Measurements from ENCODE around the gene PRX. TPM values are rescaled to one million over a fixed set of nuclear protein-coding genes. Genes with fewer than 3 reads are reported as not detected.
"Not testable (repeated sequence)": the region's sequence is repeated elsewhere in the genome, so short reads cannot be mapped to it uniquely, and the experiment has no call there.

The PRX gene, protein sequence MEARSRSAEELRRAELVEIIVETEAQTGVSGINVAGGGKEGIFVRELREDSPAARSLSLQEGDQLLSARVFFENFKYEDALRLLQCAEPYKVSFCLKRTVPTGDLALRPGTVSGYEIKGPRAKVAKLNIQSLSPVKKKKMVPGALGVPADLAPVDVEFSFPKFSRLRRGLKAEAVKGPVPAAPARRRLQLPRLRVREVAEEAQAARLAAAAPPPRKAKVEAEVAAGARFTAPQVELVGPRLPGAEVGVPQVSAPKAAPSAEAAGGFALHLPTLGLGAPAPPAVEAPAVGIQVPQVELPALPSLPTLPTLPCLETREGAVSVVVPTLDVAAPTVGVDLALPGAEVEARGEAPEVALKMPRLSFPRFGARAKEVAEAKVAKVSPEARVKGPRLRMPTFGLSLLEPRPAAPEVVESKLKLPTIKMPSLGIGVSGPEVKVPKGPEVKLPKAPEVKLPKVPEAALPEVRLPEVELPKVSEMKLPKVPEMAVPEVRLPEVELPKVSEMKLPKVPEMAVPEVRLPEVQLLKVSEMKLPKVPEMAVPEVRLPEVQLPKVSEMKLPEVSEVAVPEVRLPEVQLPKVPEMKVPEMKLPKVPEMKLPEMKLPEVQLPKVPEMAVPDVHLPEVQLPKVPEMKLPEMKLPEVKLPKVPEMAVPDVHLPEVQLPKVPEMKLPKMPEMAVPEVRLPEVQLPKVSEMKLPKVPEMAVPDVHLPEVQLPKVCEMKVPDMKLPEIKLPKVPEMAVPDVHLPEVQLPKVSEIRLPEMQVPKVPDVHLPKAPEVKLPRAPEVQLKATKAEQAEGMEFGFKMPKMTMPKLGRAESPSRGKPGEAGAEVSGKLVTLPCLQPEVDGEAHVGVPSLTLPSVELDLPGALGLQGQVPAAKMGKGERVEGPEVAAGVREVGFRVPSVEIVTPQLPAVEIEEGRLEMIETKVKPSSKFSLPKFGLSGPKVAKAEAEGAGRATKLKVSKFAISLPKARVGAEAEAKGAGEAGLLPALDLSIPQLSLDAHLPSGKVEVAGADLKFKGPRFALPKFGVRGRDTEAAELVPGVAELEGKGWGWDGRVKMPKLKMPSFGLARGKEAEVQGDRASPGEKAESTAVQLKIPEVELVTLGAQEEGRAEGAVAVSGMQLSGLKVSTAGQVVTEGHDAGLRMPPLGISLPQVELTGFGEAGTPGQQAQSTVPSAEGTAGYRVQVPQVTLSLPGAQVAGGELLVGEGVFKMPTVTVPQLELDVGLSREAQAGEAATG (N-terminal part only)
- 1 to 10 TPM in 11 of 12 donors, not detected in 1; 5.1 to 9.6 (median 6.3) TPM for polyA plus RNA-seq (ENCODE audit: insufficient read length in 12 of 12)
- long read RNA-seq, donor 1, full-length matches to known transcripts = 2 of 2 reads
- long read RNA-seq, donor 1, partial matches to known transcripts = 0 of 2 reads
- long read RNA-seq, donor 1, other reads (novel, unspliced or antisense) = 0 of 2 reads
- long read RNA-seq, donor 2 = 0 reads
- long read RNA-seq, donor 3, full-length matches to known transcripts = 1 of 1 reads
- long read RNA-seq, donor 3, partial matches to known transcripts = 0 of 1 reads
- long read RNA-seq, donor 3, other reads (novel, unspliced or antisense) = 0 of 1 reads
- long read RNA-seq, donor 4, partial matches to known transcripts = 47 of 47 reads
- long read RNA-seq, donor 4, other reads (novel, unspliced or antisense) = 0 of 47 reads
- long read RNA-seq, donor 5, full-length matches to known transcripts = 2 of 2 reads
- long read RNA-seq, donor 5, partial matches to known transcripts = 0 of 2 reads
- long read RNA-seq, donor 5, other reads (novel, unspliced or antisense) = 0 of 2 reads
- long read RNA-seq, donor 6 = 0 reads
- long read RNA-seq, donor 7 = 0 reads
- long read RNA-seq, donor 8 = 0 reads
- long read RNA-seq, donor 9 = 0 reads
- long read RNA-seq, donor 10 = 0 reads
- long read RNA-seq, donor 11 = 0 reads

DNA sequence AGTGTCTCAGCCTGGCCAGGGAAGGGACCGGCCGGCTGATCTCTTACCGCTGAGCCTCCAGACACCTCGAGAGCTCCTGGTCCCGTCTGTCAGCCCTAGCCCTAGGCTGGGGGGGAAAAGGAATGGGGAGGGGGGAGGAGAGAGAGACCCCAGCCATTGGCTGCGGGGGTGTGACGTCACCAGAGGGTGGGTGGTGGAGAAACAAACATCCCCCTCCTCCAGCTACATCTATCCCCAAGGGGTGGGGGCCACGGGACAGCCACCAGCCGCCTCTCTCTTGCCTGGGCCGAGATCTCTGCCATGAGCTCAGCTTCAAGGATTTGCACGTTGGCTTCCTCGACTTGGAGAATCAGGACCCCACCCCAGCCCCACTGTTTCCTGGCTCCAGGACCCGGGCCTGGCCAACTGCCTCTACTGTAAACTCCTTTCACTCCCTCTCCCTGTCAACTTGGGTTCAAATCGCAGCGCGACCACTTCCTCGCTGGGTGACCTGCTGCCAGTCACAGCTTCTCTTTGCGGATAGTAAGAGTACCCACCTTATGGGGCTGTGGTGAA lies at the start of gene PRX:
TSS of gene PRX (minus strand) at position 88 of the 555 bp plus-strand sequence. CDS start 5,446 bp downstream, outside the sequence.
- DNase-seq = peak; percentile 51

DNA sequence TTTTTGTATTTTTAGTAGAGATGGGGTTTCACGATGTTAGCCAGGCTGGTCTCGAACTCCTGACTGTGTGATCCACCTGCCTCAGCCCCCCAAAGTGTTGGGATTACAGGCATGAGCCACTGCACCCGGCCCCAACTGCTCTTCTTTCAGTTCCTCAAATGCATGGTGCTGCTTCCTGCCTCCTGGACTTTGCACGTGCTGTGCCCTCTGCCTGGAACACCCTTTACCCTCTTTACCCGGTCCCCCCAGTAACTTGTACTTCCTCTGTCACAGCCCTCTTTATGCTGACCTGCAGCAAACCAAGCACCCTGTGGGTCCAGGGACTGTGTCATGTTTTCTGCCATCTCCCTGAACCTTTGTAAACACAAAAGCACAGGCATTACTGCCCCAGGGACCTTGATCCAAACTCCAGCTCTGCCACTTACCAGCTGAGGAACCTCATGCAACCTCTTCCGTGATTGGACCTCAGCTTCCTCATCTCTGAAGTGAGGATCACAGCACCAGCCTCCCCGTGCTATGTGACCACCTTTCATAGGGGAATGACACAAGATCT lies 48.6 kb upstream of the PRX start:
- DNase-seq = no peak

DNA sequence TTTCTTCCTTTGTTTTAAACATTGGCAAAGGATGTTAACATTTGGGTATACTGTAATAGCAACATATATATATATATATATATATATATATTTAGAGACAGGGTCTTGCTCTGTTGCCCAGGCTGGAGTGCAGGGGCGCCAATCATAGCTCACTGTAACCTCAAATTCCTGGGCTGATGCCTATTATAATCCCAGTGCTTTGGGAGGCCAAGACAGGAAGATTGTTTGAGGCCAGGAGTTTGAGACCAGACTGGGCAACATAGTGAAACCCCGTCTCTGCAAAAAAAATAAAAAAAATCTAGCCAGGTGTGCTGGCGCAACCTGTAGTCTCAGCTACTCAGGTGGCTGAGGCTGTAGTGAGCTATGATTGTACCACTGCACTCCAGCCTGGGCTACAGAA lies 47.0 kb upstream of the PRX start:
- DNase-seq = no peak

DNA sequence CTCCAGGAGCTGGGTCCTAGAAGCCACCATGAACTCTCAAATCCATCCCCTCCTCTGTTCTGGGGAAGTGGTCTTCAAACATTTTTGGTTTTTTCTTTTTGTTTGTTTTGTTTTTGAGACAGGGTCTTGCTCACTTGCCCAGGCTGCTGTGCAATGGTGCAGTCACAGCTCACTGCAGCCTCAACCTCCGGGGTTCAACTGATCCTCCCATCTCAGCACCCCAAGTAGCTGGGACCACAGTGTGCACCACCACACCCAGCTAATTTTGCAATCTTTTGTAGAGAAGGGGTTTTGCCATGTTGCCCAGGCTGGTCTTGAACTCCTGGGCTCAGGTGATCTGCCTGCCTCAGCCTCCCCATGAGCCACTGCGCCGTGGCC lies 45.4 kb upstream of the PRX start:
- DNase-seq = no peak

DNA sequence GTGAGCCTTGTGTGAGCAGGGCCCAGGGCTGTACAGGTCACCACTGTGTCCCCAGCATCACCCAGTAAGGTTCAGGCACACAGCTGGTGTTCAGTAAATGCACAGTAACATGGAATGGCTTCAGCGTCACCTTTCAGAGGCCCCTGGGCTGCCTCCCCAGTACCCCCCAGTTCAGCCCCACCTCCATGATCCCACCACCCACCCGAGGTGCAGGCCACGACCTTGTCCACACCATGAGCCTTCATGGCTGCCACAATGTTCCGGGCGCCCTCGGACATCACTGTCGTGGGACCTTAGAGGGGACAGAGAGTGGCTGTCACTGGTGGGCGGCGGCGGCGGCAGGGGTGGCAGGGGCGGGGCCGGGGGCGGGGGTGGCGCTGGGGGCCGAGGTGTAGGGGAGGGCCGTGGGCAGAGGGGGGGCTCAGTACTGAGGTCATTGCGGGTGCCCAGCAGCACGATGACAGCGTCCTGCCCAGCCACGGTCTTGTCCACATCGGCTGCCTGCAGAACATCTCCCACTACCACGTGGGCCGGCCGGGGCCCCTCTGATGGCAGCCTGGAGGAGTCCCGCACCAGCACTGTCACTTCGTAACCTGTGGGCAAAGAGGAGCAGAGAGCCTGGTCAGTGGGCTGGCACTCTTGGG lies 44.9 kb upstream of the PRX start:
- no peak for DNase-seq

DNA sequence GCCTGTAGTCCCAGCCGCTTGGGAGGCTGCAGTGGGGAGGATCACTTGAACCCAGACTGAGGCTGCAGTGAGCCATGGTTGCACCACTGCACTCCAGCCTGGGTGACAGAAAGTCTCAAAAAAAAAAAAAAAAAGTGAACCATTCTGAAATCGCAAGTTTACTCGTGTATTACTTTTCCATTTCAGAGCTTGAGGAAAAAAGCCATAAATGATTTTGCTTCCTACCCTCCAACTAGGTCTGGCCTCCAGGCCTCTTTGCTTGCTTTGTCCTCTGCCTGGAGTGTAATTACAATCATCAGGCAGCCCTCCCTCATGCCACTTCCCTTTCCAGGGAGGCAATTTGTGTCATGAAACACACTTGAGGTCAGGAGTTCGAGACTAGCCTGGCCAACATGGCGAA lies 43.9 kb upstream of the PRX start:
- no peak for DNase-seq

DNA sequence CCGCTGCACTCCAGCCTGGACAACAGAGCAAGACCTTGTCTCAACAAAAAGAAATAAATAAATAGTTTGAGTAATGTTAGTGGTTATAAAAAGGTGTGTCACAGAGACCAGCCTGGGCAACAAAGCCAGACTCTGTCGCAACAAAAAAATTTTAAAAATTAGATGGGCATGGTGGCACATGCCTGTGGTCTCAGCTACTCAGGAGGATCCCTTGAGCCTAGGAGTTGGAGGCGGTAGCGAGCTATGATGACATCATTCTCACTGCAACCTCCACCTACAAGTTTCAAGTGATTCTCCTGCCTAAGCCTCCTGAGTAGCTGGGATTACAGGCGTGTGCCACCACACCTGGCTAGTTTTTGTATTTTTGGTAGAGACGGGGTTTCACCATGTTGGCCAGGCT lies 40.8 kb upstream of the PRX start:
- not testable (repeated sequence) for DNase-seq

DNA sequence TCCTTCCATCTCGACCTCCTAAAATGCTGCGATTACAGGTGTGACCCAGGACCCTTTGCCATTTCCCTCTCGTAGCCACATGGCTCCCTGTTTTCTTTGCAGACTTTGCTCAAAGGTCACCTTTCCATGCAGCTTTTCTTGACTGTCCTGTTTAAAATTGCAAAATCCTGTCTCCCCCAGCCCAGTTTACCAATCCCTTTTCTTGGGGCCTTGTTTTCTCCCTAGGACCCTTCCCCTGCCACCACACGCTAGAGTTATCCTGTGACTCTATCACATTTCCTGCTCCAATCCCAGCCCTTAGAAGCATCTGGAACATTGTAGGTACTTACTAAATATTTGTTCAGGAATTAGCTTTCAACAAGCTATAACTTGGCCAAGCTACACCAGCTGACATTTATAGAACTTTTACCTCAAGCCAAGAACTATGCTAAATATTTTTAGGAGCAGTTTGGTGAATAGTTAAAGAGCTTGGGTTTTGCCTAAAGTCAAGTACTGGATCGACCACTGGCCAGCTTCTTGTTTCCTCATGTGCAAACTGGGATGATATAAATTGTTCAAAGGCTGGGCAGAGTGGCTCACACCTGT lies 40.1 kb upstream of the PRX start:
- DNase-seq = no peak

DNA sequence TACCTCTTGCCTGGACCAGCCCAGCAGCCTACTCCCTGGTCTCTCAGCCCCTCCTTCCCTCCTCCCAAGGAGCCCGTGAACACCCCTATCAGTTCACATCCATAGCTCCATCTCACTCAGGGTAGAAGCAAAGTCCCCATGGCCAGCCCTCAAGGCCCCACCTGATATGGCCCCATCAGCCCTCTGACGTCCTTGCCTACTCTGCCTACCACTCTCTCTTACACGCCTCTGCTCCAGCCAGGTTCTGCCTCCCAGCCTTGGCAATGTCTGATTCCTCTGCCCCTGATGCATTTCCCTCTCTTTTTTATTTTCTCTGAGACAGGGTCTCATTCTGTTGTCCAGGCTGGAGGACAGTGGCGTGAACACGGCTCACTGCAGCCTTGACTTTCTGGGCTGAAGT lies 38.8 kb upstream of the PRX start:
- DNase-seq = no peak

DNA sequence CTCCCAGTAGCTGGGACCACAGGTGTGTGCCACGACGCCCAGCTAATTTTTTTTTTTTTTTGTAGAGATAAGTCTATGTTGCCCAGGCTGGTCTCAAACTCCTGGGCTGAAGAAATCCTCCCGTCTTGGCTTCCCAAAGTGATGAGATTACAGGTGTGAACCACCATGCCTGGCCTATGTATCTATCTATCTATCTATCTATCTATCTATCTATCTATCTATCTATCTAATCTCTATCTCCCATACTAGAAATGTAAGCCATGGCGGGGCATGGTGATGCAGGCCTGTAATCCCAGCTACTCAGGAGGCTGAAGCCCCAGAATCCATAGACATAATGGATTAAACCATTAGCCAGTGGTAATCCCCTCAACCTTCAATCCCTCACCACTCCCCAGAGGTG lies 37.5 kb upstream of the PRX start:
- DNase-seq = no peak

DNA sequence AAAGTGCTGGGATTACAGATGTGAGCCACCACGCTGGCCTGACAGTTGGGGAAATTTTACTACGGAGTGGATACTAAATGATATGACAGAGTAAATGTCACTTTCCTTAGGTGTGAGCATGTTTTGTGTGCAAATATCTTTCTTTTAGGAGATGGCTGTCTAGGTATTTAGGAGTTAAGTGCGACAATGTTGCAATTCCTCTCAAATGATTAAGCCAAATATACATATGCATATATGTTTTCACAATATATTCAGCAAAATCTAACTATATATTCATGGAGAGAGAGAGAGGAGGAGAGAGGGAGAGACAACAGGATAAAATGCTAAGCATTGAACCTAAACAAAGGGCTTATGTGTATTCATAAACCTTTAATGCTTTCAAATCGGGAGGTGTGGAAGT lies 36.3 kb upstream of the PRX start:
- DNase-seq = no peak

DNA sequence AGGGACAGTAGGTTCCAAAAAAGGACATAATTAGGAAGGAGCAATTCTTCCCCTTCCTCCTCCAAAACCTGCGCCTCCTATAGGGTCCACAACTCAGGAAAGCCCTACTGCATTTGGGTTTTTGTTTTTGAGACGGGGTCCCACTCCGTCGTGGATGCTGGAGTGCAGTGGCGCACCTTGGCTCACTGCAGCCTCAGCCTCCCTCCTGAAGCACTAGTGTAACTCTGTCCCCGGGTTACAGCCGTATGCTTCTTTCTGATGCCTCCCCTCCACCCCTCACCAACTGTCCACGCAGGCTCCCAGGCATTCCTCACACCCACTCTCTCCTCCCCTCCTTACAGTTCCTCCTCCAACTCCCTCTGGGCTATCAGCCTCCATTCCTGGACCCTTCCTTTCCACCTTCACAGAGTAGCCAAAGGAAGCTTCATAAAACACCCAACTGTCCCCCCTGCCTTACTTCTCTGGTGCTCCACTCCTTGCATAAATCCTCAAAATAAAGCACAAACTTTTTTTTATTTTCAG lies 33.1 kb upstream of the PRX start:
- DNase-seq = no peak

DNA sequence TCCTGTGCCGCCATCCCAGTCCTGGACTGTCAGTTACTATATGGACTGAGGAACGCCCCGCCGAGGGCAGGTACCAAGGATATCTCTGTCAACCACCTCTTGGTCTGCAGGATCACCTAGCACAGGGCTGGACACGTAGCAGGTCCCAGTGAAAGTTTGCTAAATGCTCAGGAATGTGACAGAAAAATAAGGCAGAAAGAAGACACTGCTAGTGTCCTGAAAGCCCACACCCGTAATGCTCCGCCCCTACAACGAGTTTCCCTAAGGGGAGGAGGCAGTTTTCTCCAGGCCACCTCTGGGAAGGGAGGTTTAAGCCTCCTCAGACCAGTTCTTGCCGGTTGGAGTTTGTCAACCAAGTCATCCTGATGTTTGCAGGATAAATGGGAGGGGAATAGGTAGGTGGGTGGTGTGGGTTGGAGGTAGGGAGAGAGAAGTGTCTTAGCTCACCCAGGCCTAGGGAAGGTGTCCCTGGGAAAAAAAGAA lies 32.6 kb upstream of the PRX start:
- no peak for DNase-seq

DNA sequence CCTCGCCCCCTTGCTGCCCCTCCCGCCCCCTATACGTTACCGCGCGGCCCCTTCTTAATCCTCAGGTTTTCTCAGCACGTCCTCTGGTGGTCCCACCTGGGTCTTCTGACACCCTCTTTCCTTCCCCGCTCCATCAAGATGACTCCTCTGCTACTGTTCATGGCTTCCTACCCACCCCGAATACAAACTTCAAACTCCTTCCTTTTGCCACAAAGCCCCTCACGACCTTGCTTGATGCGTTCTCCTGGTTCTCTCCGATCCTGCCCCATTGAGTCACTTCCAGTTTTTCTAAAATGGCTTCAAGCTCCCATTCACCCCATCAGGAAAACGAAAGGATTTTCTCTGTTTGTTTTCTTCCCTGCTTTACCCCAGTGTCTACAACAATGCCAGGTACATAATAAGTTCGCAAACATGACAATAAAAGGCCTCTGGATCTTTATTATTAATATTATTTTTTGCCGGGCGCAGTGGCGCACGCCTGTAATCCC lies 31.7 kb upstream of the PRX start:
- no peak for DNase-seq

DNA sequence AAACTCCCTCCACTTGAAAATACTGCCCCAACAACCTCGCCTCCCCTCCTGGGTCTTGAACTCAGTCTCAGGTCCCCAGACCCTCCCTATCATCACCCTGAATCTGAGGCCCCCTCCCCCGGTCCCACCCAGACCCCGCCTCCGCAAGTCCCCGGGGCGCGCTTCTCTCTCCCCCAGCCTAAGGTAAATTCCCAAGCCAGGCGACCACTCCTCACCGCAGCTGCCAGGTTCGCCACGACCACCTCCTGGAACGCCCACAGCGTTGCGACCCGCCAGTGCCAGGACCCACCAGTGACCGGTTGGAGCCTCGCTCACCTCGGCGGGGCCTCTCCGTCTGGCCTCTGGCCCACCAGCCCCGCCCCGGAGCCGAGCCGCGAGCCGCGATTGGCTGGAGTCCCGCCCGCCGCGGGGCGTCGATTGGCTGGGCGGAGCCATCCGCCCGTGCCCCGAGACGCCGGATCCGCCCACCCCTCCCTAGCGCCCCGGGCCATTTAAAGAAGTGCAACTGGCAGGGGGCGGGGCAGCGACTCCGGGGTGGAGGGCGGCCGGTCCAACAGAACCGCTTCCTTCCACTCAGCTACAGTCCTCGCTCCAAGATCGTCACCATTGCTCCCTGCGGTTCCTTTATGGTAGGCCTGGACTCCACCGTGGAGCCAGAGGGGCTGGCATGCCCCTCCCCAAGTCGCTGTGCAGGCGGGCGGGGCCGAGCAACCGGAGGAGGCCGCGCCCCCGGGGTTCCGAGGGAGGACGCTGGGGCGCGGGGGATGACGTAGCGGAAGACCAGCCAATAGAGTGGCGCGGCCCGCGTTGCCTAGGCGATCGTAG lies 31.0 kb upstream of the PRX start, which contains the start of gene SERTAD3:
TSS of gene SERTAD3 (minus strand) at position 336 of the 825 bp plus-strand sequence. CDS start 2,255 bp downstream, outside the sequence.
- peak; percentile 96 for DNase-seq

DNA sequence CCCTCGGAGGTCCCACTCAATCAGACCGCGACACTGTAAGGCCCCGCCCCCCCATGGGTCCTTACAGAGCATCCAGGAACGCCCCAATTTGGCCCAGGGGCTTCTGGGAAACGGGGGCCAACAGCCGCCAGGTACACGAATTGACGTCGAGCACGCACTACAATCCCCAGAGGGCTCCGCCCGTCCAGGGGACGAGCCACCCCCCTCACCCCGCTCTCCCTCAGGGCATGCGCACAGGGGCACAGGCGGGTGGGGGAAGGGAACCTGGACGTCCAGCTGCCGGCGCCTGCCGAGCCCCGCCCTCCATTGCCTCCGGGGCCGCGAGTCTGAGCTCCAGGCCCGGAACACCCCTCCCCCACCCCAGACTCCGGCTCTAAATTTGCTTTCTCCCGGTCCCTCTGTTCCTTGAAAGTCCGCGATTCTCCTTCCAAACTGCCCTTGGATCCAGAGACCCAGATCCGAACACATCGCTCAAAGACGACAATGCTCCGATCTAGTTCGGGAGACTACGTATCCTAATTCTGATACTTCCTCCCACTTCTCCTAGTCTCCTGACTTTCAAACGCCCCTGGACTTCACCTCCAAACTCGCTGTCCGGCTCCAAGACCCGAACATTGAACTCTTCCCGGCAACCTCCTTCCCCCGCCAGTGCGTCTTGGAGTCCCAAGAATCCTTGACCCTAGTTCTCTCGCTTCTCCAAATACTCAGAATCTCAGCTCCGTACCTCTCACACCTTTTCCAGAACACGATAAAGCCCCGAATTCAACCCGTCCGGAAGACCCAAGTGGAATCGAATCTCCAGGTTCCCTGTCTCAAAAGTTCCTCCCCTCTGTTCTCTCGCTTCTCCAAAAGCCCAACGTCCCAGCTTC lies 30.2 kb upstream of the PRX start:
- DNase-seq = peak; percentile 99
